Tibial nerve (tissue), 4 donors: ENCODE results near the gene CCDC148. TPM values are rescaled to one million over a fixed set of nuclear protein-coding genes. Genes with fewer than 3 reads are reported as not detected.

Experiments
- DNase-seq, 2 donors: peaks; one replicate each; pipeline ENCODE4 v3.0.0-alpha.2; 2019; ENCODE audit warnings: low spot score in 2 of 2
- H3K27ac ChIP-seq, 4 donors: fragments of 200-600 bp; sonication (generic) in 3 of 4; one replicate each; pipeline ENCODE4 v1.5.1; 2017 to 2019; ENCODE audit warnings: mild to moderate bottlenecking in 1 of 4
- H3K27me3 ChIP-seq, 2 donors: fragments of 200-600 bp; sonication (generic) in 1 of 2; one replicate each; pipeline versions ENCODE4 v1.5.1 to v1.6.0; 2017 to 2019
- H3K36me3 ChIP-seq, 3 donors: fragments of 200-600 bp; sonication (generic); one replicate each; pipeline ENCODE4 v1.5.1; 2018 to 2019
- H3K4me1 ChIP-seq, 4 donors: fragments of 200-600 bp; sonication (generic) in 3 of 4; one replicate each; pipeline ENCODE4 v1.5.1; 2017 to 2019
- H3K4me3 ChIP-seq, 4 donors: fragments of 200-600 bp; sonication (generic) in 3 of 4; one replicate each; pipeline ENCODE4 v1.5.1; 2017 to 2019; ENCODE audit warnings: mild to moderate bottlenecking in 1 of 4, moderate library complexity in 1 of 4
- H3K9me3 ChIP-seq, 4 donors: fragments of 200-600 bp; sonication (generic) in 3 of 4; one replicate each; pipeline ENCODE4 v1.5.1; 2017 to 2019
- EP300 ChIP-seq, 2 donors: sonication (generic); formaldehyde crosslinking; IDR thresholded peaks; one replicate each; pipeline ENCODE4 v1.6.1; 2017; ENCODE audit warnings: antibody characterized with exemption in 2 of 2, mild to moderate bottlenecking in 1 of 2
- POLR2A ChIP-seq, 2 donors: fragments of 450-650 bp; IDR thresholded peaks; one replicate each; pipeline ENCODE4 v1.6.1; 2017; ENCODE audit warnings: antibody characterized with exemption in 2 of 2, mild to moderate bottlenecking in 2 of 2, moderate library complexity in 2 of 2
- WGBS, 2 donors: methylation state at CpG; one replicate each; pipeline ENCODE4 v1.1.5; 2018; 5-methylcytosine and 5-hydroxymethylcytosine counted together
- total RNA-seq, 4 donors: library from RNA; depleted of rRNA; stranded (reverse); fragments of >200 nt; gene quantifications; one replicate each; pipeline ENCODE4 v1.1.0, GENCODE V29; 2016
- TF ChIP-seq, protein P1 (sequence below), 5 experiments: fragments of 200-600 bp in 3 of 5; fragments of 450-650 bp in 2 of 5; sonication (generic) in 3 of 5; IDR thresholded peaks; one replicate each; pipeline ENCODE4 v1.5.1; 2016 to 2019; ENCODE audit warnings: antibody characterized with exemption in 5 of 5, mild to moderate bottlenecking in 3 of 5, moderate library complexity in 2 of 5

Gene CCDC148
- total RNA-seq, 4 donors from 2014 or later = 0.30 to 2.5 (median 1.9) TPM

DNA sequence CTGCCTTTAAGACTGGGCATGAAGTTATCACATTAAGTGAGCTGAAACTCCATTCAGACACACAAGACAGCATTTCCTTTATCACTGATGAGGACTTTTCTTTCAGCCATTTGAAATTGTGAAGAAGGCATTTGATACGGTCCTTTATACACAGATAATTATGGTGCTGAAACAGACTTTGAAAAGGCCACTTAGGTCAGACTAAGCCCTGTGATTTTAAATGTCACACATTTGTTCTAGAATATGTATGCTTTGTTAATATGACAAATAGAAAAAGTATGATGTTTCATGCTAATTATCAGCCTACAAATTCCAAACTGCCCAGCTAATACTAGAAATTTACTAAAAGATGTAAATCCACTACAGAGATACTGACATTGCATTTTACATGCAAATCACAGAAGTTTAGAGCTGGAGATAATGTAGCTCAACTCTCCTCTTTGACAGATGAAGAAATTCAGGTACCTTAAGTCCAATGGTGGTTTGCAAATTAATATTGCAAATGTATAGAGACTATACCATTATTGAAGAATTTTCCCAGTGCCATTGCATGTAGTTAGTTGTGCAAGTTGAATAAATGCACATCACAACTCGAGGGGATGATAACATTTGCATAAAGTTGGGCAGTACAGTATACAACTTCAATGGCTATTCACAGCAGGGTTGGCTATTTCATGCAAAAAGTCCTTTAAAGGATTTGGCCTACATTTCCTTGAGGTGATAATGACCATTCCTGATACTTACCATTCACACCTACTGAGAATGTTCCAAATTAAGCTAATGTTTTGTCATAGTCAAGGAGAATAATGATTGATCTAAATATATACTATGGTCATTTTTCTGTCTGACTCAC, 179.7 kb downstream of the CCDC148 start:
- TF ChIP-seq POLR2A (IDR thresholded peaks at IDR 0.05) = no peak
- TF ChIP-seq EP300 (IDR thresholded peaks at IDR 0.05) = no peak
- TF ChIP-seq, protein P1, sequence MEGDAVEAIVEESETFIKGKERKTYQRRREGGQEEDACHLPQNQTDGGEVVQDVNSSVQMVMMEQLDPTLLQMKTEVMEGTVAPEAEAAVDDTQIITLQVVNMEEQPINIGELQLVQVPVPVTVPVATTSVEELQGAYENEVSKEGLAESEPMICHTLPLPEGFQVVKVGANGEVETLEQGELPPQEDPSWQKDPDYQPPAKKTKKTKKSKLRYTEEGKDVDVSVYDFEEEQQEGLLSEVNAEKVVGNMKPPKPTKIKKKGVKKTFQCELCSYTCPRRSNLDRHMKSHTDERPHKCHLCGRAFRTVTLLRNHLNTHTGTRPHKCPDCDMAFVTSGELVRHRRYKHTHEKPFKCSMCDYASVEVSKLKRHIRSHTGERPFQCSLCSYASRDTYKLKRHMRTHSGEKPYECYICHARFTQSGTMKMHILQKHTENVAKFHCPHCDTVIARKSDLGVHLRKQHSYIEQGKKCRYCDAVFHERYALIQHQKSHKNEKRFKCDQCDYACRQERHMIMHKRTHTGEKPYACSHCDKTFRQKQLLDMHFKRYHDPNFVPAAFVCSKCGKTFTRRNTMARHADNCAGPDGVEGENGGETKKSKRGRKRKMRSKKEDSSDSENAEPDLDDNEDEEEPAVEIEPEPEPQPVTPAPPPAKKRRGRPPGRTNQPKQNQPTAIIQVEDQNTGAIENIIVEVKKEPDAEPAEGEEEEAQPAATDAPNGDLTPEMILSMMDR (IDR thresholded peaks at IDR 0.05) = no peak
- 52 to 53% methylated on average over 2 of the region's 2 CpGs for WGBS, 2 donors
- no peak for DNase-seq

DNA sequence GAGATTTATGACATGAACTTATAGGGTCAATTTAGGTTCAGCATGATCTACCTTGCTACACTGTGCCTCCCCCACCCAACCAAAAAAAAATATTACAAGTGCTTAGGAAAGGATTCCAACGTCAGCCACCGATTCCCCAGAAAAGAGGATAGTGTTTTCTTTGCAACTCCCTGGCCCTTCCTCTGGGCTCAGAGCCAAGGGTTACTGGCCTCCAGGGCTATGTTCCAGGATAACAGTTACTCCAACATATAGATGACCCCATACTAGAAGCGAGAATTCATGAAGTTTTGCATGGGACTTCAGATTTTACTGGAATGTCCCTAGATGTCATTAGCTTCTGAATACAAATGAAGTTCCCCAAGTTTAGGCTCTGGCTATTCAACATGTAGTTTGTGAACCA, 182.8 kb downstream of the CCDC148 start:
- H3K4me1 ChIP-seq = no peaks in the 10 kb centered on the region
- H3K27ac ChIP-seq = no peak overlapping the region
- H3K4me3 ChIP-seq = no peak overlapping the region
- no peak for TF ChIP-seq EP300 (IDR thresholded peaks at IDR 0.05)
- TF ChIP-seq POLR2A (IDR thresholded peaks at IDR 0.05) = no peak
- TF ChIP-seq, protein P1 (IDR thresholded peaks at IDR 0.05) = no peak
- H3K36me3 ChIP-seq = no peaks in the 10 kb centered on the region
- no peaks in the 10 kb centered on the region for H3K27me3 ChIP-seq
- WGBS, 2 donors = 13 to 26% methylated on average over 3 of the region's 3 CpGs
- no peak for DNase-seq
- H3K9me3 ChIP-seq = peaks cover 0 to 5% (median 0%) of the 10 kb centered on the region in 4 donors

More for the DNA sequence above, 179.7 kb downstream of the CCDC148 start:
- no peaks in the 10 kb centered on the region for H3K4me1 ChIP-seq
- no peaks in the 10 kb centered on the region for H3K36me3 ChIP-seq
- no peaks in the 10 kb centered on the region for H3K27me3 ChIP-seq
- H3K27ac ChIP-seq = no peak overlapping the region
- H3K4me3 ChIP-seq = no peak overlapping the region
- peaks cover 0 to 5% (median 0%) of the 10 kb centered on the region in 4 donors for H3K9me3 ChIP-seq

DNA sequence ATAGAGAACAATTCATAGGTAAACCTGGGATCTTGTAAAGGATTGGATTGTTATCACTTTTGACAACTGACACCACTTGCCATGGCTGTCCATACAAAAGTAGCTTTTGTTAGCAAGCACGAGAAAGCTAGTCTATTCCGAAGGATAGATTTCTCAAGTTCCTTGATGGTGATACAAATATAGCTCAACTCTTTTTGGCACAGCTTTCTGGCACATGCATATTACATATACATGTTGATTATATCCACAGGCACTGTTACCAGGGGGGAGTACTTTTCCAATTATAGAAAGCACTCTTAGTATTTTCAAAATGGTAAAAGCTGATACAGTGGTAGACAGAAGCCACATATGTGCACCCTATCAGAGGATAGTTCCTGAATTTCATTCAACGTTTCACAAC, 186.0 kb downstream of the CCDC148 start:
- WGBS, 2 donors = 49 to 50% methylated on average over 3 of the region's 3 CpGs
- DNase-seq = no peak

DNA sequence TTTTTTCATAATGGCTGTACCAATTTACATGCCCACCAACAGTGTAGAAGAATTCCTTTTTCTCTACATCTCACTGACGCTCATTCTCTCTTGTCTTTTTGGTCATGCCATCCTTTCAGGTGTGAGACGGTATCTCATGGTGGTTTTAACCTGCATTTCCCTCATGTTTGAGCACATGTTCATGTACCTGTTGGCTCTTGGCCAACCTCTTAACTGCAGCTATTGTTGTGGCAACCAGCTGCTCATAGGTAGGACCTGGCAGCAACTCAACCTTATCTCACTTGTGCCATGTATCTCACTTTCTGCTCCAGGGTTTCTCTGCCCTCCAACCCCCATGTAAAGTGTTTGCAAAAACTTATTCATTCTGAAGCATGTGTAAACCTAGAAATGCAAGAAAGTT, 187.4 kb downstream of the CCDC148 start:
- Histone ChIP-seq H3K4me3 (no peak overlapping the region), H3K27ac (no peak overlapping the region), H3K9me3 (no peaks in the 10 kb centered on the region), H3K4me1 (no peaks in the 10 kb centered on the region), H3K27me3 (no peaks in the 10 kb centered on the region), H3K36me3 (no peaks in the 10 kb centered on the region)
- no peak for DNase-seq
- 95% methylated on average over 2 of the region's 2 CpGs for WGBS, 2 donors
- TF ChIP-seq EP300 (IDR thresholded peaks at IDR 0.05) = no peak
- TF ChIP-seq, protein P1 (IDR thresholded peaks at IDR 0.05) = no peak
- TF ChIP-seq POLR2A (IDR thresholded peaks at IDR 0.05) = no peak

More for the DNA sequence above, 186.0 kb downstream of the CCDC148 start:
- no peaks in the 10 kb centered on the region for H3K36me3 ChIP-seq
- H3K4me1 ChIP-seq = no peaks in the 10 kb centered on the region
- H3K27ac ChIP-seq = no peak overlapping the region
- H3K4me3 ChIP-seq = no peak overlapping the region
- H3K9me3 ChIP-seq = no peaks in the 10 kb centered on the region
- no peaks in the 10 kb centered on the region for H3K27me3 ChIP-seq
- no peak for TF ChIP-seq POLR2A (IDR thresholded peaks at IDR 0.05)
- TF ChIP-seq EP300 (IDR thresholded peaks at IDR 0.05) = no peak
- TF ChIP-seq, protein P1 (IDR thresholded peaks at IDR 0.05) = no peak

DNA sequence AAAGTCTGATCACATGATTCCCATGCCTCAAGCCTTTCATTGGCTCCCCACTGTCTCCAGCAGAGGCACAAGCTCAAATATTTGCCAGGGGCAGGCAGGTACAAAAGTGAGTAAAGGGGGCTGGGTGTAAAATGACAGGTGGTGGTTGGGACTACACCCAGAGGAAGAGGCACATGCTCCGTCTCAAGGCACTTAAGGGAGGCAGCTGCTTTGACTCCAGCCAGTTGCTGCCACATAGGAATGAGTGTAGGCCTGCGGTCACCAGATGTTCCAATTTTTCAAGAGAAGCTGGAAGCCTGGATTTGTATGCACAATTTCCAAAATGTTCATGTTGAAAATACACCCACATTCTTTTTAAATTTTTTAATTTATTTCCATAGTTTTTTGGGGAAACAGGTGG, 190.4 kb downstream of the CCDC148 start:
- no peaks in the 10 kb centered on the region for H3K36me3 ChIP-seq
- no peak overlapping the region for H3K27ac ChIP-seq
- TF ChIP-seq, protein P1 (IDR thresholded peaks at IDR 0.05) = no peak
- no peak for TF ChIP-seq EP300 (IDR thresholded peaks at IDR 0.05)
- TF ChIP-seq POLR2A (IDR thresholded peaks at IDR 0.05) = no peak
- no peak overlapping the region for H3K4me3 ChIP-seq
- H3K4me1 ChIP-seq = no peaks in the 10 kb centered on the region
- H3K27me3 ChIP-seq = no peaks in the 10 kb centered on the region
- WGBS, 2 donors = 79 to 95% methylated on average over 2 of the region's 2 CpGs
- H3K9me3 ChIP-seq = no peaks in the 10 kb centered on the region
- no peak for DNase-seq
